GM12878 (cell line): ENCODE results near the gene INSYN2B. TPM values are rescaled to one million over a fixed set of nuclear protein-coding genes. Genes with fewer than 3 reads are reported as not detected.

ENCODE experiments used
- ATAC-seq: fragments of 200-7000 bp; cut with Tn5 transposase; 3 replicates; pipeline ENCODE4 v1.9.1; 2020; ENCODE audit warnings: mild to moderate bottlenecking, moderate library complexity
- BruUV-seq: library from RNA; stranded (reverse); fragments of 400-500 nt; replicated peaks from 2 replicates; lab custom pipeline; 2021; lab: Mats Ljungman, UMichigan
- CTCF ChIA-PET: fragments of 300-600 bp; sonication (Branson Sonifier 250); formaldehyde crosslinking; extraction: SDS; loops from one replicate; lab custom pipeline; 2021; ENCODE audit warnings: inconsistent platforms; lab: Yijun Ruan, JAX
- POLR2A ChIA-PET: fragments of 350-600 bp; formaldehyde crosslinking; extraction: SDS; loops from one replicate; lab custom pipeline; 2021; ENCODE audit warnings: inconsistent platforms; lab: Charles Lee
- RAD21 ChIA-PET: fragments of 300-600 bp; sonication (Branson Sonifier 250); formaldehyde crosslinking; loops from one replicate; lab custom pipeline; 2023; ENCODE audit warnings: antibody characterized with exemption; ENCODE audit not compliant: unreplicated experiment; lab: Charles Lee
- SMC1A ChIA-PET: fragments of 300-600 bp; sonication (Branson Sonifier 250); formaldehyde crosslinking; loops from one replicate; lab custom pipeline; 2023; ENCODE audit not compliant: unreplicated experiment, uncharacterized antibody; lab: Charles Lee
- DNase-seq: peaks from one replicate; pipeline ENCODE4 v3.0.0-alpha.2; 2011; ENCODE audit warnings: low read depth, low spot score
- FAIRE-seq: peaks from 3 replicates; lab custom pipeline; 2011; peaks lifted over from hg19 to GRCh38; lab: Jason Lieb, UNC
- H2AFZ ChIP-seq: 2 replicates; pipeline ENCODE4 v1.6.0; 2011; ENCODE audit warnings: low read depth, low read length, control low read depth; ENCODE audit not compliant: control insufficient read depth
- H3K27ac ChIP-seq: 2 replicates; pipeline ENCODE4 v1.5.1; 2011; ENCODE audit warnings: control low read depth; ENCODE audit not compliant: control insufficient read depth, insufficient read depth
- H3K27me3 ChIP-seq, 2 experiments: replicated peaks in 1 of 2; 2 replicates each; pipeline versions ENCODE4 v1.6.0 to v1.6.1; 2011; ENCODE audit warnings: low read length in 1 of 2; ENCODE audit not compliant: control insufficient read depth in 2 of 2, insufficient read depth in 2 of 2
- H3K36me3 ChIP-seq, 2 experiments: 2 replicates each; pipeline ENCODE4 v1.5.1; 2011; ENCODE audit warnings: low read length in 1 of 2; ENCODE audit not compliant: control insufficient read depth in 2 of 2, insufficient read depth in 2 of 2
- H3K4me1 ChIP-seq: 2 replicates; pipeline ENCODE4 v1.6.1; 2011; ENCODE audit warnings: mild to moderate bottlenecking, low read length, moderate library complexity, mixed read lengths; ENCODE audit not compliant: control insufficient read depth, insufficient read depth
- H3K4me2 ChIP-seq: 2 replicates; pipeline ENCODE4 v1.6.0; 2011; ENCODE audit warnings: control low read depth; ENCODE audit not compliant: control insufficient read depth, insufficient read depth
- H3K4me3 ChIP-seq: fragments of 200-600 bp; sonication (generic); 2 replicates; pipeline ENCODE4 v1.5.1; 2016
- H3K79me2 ChIP-seq: 2 replicates; pipeline ENCODE4 v1.6.0; 2011; ENCODE audit warnings: low read length; ENCODE audit not compliant: control insufficient read depth, insufficient read depth
- H3K9ac ChIP-seq: 2 replicates; pipeline ENCODE4 v1.8.0; 2011; ENCODE audit warnings: low read length, control low read depth, mixed read lengths; ENCODE audit not compliant: control insufficient read depth, insufficient read depth
- H3K9me3 ChIP-seq: replicated peaks from 3 replicates; pipeline ENCODE4 v1.5.1; 2011; ENCODE audit warnings: mild to moderate bottlenecking, low read length; ENCODE audit not compliant: control insufficient read depth, insufficient read depth
- H4K20me1 ChIP-seq: 2 replicates; pipeline ENCODE4 v1.6.0; 2011; ENCODE audit not compliant: control insufficient read depth, insufficient read depth
- CHD1 ChIP-seq: IDR thresholded peaks from 2 replicates; pipeline ENCODE4 v1.6.1; 2012; ENCODE audit warnings: low read depth, low read length, improper control_type of control experiment
- CREM ChIP-seq: IDR thresholded peaks from 2 replicates; pipeline ENCODE4 v1.6.1; 2014; ENCODE audit warnings: antibody characterized with exemption, low read depth
- E2F4 ChIP-seq: IDR thresholded peaks from 2 replicates; pipeline ENCODE4 v1.6.1; 2012; ENCODE audit warnings: low read depth, low read length, improper control_type of control experiment
- FOXK2 ChIP-seq: fragments of 450-650 bp; IDR thresholded peaks from 2 replicates; pipeline ENCODE4 v1.6.1; 2017; ENCODE audit warnings: mild to moderate bottlenecking, moderate library complexity
- MYB ChIP-seq: fragments of 150-350 bp; IDR thresholded peaks from 2 replicates; pipeline ENCODE4 v1.6.1; 2014; ENCODE audit warnings: mild to moderate bottlenecking, low read depth, low read length, borderline replicate concordance
- NFIC ChIP-seq: IDR thresholded peaks from 2 replicates; pipeline ENCODE4 v1.6.1; 2012; ENCODE audit warnings: low read depth, mild to moderate bottlenecking, inconsistent platforms, low read length, moderate library complexity
- SIX5 ChIP-seq: IDR thresholded peaks from 2 replicates; pipeline ENCODE4 v1.6.1; 2011; ENCODE audit warnings: mild to moderate bottlenecking, low read depth, low read length, moderate library complexity; ENCODE audit not compliant: severe bottlenecking
- ZBTB40 ChIP-seq: fragments of 450-650 bp; IDR thresholded peaks from 2 replicates; pipeline ENCODE4 v1.6.1; 2016; ENCODE audit warnings: mild to moderate bottlenecking, moderate library complexity, borderline replicate concordance
- ZNF274 ChIP-seq: IDR thresholded peaks from one replicate; pipeline ENCODE4 v1.8.0; 2011; ENCODE audit not compliant: insufficient read length, insufficient read depth
- WGBS: methylation state at CpG from one replicate; pipeline ENCODE4 v1.1.6; 2016; ENCODE audit warnings: low lambda C conversion rate; ENCODE audit not compliant: insufficient replicate concordance, insufficient coverage; ENCODE audit errors: missing lambda C conversion rate; 5-methylcytosine and 5-hydroxymethylcytosine counted together
- in situ Hi-C: fragments of 300-500 bp; cut with MboI; formaldehyde crosslinking; loops from 9 replicates; pipeline ENCODE4 v1.14.3; 2018; ENCODE audit warnings: mixed read lengths
- intact Hi-C: fragments of 100-400 bp; cut with micrococcal nuclease; formaldehyde crosslinking; loops from one replicate; pipeline ENCODE4 v1.14.2; 2022; ENCODE audit not compliant: unreplicated experiment
- polyA plus RNA-seq, 11 experiments: library from polyadenylated mRNA; depleted of rRNA in 4 of 11; unstranded in 6 of 11; stranded (reverse) in 5 of 11; fragments of >200 nt; fragmentation: Nextera tagmentation in 4 of 11; fragmentation: Illumina TruSeq in 1 of 11; extraction: Ambion mirVana in 4 of 11; extraction: Trizol in 1 of 11; gene quantifications; 1 replicate in 1 of 11; 2 replicates in 10 of 11; pipeline versions ENCODE4 v1.2.1 to v1.2.3, GENCODE V29; 2011 to 2016; ENCODE audit warnings: inconsistent platforms in 2 of 11, missing spikeins in 2 of 11, low read depth in 1 of 11
- total RNA-seq, 4 experiments: library from RNA; depleted of rRNA in 3 of 4; stranded (reverse); fragments of >200 nt in 3 of 4; fragmentation: Illumina TruSeq in 1 of 4; extraction: Trizol in 1 of 4; gene quantifications; 2 replicates each; pipeline versions ENCODE4 v1.2.1 to v1.2.3, GENCODE V29; 2013 to 2021

Gene INSYN2B
- total and polyA plus RNA-seq, 10 of the 15 experiments (the other 5 are each of a cell fraction or from before 2014, with no cell fraction given) = 0.05 to 0.27 (median 0.13) TPM; not detected in 7

- Histone ChIP-seq H4K20me1 (no peaks in the 10 kb centered on the region), H3K4me3 (no peak overlapping the region), H3K36me3 (peaks cover 13 to 35% of the 10 kb centered on the region in 2 experiments), H3K4me2 (no peak overlapping the region), H3K79me2 (no peaks in the 10 kb centered on the region), H2AFZ (no peak overlapping the region), H3K9me3 (peaks cover 23% of the 10 kb centered on the region), H3K27ac (no peak overlapping the region), H3K27me3 (no peaks in the 10 kb centered on the region), H3K4me1 (no peaks in the 10 kb centered on the region), H3K9ac (no peak overlapping the region)
- TF ChIP-seq NFIC (no peak), CHD1 (no peak)
- 95% methylated on average over 1 of the region's 1 CpG for WGBS
- ChIA-PET RAD21 (no interaction called here), POLR2A (no interaction called here), CTCF (interaction anchor here (1.0 kb wide), 1 partner anchor 12 kb away, joined by 3 read pairs; no protein-coding TSS in a partner anchor), SMC1A (no interaction called here)
- intact Hi-C loops (no loop called here), in situ Hi-C loops (no loop called here)
- no TSS peak for BruUV-seq
- ATAC-seq (no peak), FAIRE-seq (no peak), DNase-seq (no peak)
Observed at GRCh38 chr5:169847519-169847918, 132.8 kb downstream of the INSYN2B start.

- POLR2A ChIA-PET = no interaction called here
- no peak overlapping the region for H2AFZ ChIP-seq
- H3K4me1 ChIP-seq = peaks cover 16% of the 10 kb centered on the region
- H3K9me3 ChIP-seq = no peaks in the 10 kb centered on the region
- in situ Hi-C loops (no loop called here), intact Hi-C loops (no loop called here)
- ATAC-seq = no peak
- peaks cover 10 to 37% of the 10 kb centered on the region in 2 experiments for H3K36me3 ChIP-seq
- no peak overlapping the region for H3K9ac ChIP-seq
- FAIRE-seq = no peak
- no peaks in the 10 kb centered on the region for H4K20me1 ChIP-seq
- H3K4me3 ChIP-seq = no peak overlapping the region
- H3K27me3 ChIP-seq = no peaks in the 10 kb centered on the region
- DNase-seq = no peak
- TF ChIP-seq SIX5 (no peak), CREM (no peak), E2F4 (no peak), ZNF274 (no peak), FOXK2 (no peak), MYB (no peak), ZBTB40 (no peak)
- SMC1A ChIA-PET = interaction anchor here (0.6 kb wide), 1 partner anchor 18 kb away, joined by 3 read pairs; no protein-coding TSS in a partner anchor
- H3K79me2 ChIP-seq = no peaks in the 10 kb centered on the region
- H3K27ac ChIP-seq = no peak overlapping the region
- H3K4me2 ChIP-seq = no peak overlapping the region
- no TSS peak for BruUV-seq
- CTCF ChIA-PET = no interaction called here
- RAD21 ChIA-PET = no interaction called here
Observed at GRCh38 chr5:169842699-169843098, 137.6 kb downstream of the INSYN2B start.
